ENCODE measurements around the gene TMED8. TPM values are rescaled to one million over a fixed set of nuclear protein-coding genes. Genes with fewer than 3 reads are reported as not detected.

The TMED8 gene
- total and polyA plus RNA-seq, 2 of the 13 experiments (the other 11 are each of a cell fraction or from before 2014, with no cell fraction given), result 6.0 to 11.7 TPM

DNA sequence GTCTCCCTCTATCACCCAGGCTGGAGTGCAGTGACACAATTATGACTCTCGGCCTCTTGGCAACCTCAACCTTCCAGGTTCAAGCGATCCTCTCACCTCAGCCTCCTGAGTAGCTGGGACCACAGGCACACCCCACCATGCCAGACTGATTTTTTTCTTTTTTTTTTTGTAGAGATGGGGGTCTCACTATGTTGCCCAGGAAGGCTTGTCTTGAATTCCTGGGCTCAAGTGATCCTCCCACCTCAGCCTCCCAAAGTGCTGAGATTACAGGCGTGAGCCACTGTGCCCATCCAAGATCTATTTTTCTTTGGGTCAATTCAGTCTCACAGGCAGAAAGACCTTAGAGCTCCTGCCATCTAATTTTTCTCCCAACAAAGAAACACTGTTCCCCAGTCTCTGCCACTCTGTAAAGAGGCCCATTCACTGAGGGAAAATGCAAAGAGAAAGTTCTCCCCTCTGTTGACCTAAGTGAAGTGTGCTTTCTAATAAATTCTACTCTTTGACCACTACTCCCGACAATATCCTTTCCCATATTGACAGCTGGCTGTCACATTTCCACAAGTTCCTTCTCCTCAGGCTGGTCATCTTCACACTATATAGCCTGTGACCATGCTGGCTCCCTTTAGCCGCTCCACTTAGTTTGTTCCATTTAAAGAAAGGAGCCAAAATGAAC lies 23.3 kb downstream of the TMED8 start (continued):
- TF ChIP-seq, protein P1, sequence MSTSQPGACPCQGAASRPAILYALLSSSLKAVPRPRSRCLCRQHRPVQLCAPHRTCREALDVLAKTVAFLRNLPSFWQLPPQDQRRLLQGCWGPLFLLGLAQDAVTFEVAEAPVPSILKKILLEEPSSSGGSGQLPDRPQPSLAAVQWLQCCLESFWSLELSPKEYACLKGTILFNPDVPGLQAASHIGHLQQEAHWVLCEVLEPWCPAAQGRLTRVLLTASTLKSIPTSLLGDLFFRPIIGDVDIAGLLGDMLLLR (CRISPR knock-in tag; IDR thresholded peaks at IDR 0.05), result no peak
- TF ChIP-seq SAP130 (CRISPR knock-in tag; IDR thresholded peaks at IDR 0.05; ENCODE audit: low read depth) (peak; percentile 82), ZNF530 (CRISPR knock-in tag; IDR thresholded peaks at IDR 0.05; ENCODE audit: low read depth) (no peak), PPARG (CRISPR knock-in tag; conservative IDR thresholded peaks at IDR 0.05) (no peak), KMT2A (CRISPR knock-in tag; IDR thresholded peaks at IDR 0.05) (no peak), TGIF2 (CRISPR knock-in tag; IDR thresholded peaks at IDR 0.05) (peak; percentile 82; the same call in 1 of the 2 replicates), HOXA3 (CRISPR knock-in tag; IDR thresholded peaks at IDR 0.05) (no peak), SOX6 (IDR thresholded peaks at IDR 0.05) (no peak), SOX6 (CRISPR knock-in tag; IDR thresholded peaks at IDR 0.05) (peak; percentile 47), ZNF121 (CRISPR knock-in tag; IDR thresholded peaks at IDR 0.05) (peak; percentile 71), ZNF12 (CRISPR knock-in tag; IDR thresholded peaks at IDR 0.05) (no peak), FOXA1 (IDR thresholded peaks at IDR 0.05) (no peak), FOXA1 (CRISPR knock-in tag; IDR thresholded peaks at IDR 0.05) (peak; percentile 70), FOXK2 (IDR thresholded peaks at IDR 0.05) (peak; percentile 38; the same call in 1 of the 2 replicates), HDAC2 (CRISPR knock-in tag; IDR thresholded peaks at IDR 0.05) (peak; percentile 65; the same call in 1 of the 2 replicates), ERF (CRISPR knock-in tag; IDR thresholded peaks at IDR 0.05) (0 out of 2 replicates have a peak, but pooled peaks have one; percentile 40), HNF4A (CRISPR knock-in tag; IDR thresholded peaks at IDR 0.05) (peak; percentile 58), EZH2 (conservative IDR thresholded peaks at IDR 0.05; ENCODE audit: low read depth, low read length) (no peak), FOXA3 (CRISPR knock-in tag; IDR thresholded peaks at IDR 0.05) (peak; percentile 71), ZMYM2 (CRISPR knock-in tag; IDR thresholded peaks at IDR 0.05) (0 out of 2 replicates have a peak, but pooled peaks have one; percentile 24), ASH2L (IDR thresholded peaks at IDR 0.05; ENCODE audit: insufficient read length, low read depth, low read length) (peak; percentile 33), ZSCAN29 (CRISPR knock-in tag; conservative IDR thresholded peaks at IDR 0.05) (no peak), ZNF776 (CRISPR knock-in tag; IDR thresholded peaks at IDR 0.05) (no peak), TCF7 (IDR thresholded peaks at IDR 0.05; ENCODE audit: low read depth) (no peak), ZBTB42 (CRISPR knock-in tag; IDR thresholded peaks at IDR 0.05) (no peak), ISL2 (CRISPR knock-in tag; IDR thresholded peaks at IDR 0.05) (0 out of 2 replicates have a peak, but pooled peaks have one; percentile 45), MTF1 (CRISPR knock-in tag; IDR thresholded peaks at IDR 0.05) (no peak)
- TF ChIP-seq, protein P2, sequence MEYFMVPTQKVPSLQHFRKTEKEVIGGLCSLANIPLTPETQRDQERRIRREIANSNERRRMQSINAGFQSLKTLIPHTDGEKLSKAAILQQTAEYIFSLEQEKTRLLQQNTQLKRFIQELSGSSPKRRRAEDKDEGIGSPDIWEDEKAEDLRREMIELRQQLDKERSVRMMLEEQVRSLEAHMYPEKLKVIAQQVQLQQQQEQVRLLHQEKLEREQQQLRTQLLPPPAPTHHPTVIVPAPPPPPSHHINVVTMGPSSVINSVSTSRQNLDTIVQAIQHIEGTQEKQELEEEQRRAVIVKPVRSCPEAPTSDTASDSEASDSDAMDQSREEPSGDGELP (IDR thresholded peaks at IDR 0.05; ENCODE audit: borderline replicate concordance, low read depth), result peak; percentile 83
- TF ChIP-seq, protein P3, sequence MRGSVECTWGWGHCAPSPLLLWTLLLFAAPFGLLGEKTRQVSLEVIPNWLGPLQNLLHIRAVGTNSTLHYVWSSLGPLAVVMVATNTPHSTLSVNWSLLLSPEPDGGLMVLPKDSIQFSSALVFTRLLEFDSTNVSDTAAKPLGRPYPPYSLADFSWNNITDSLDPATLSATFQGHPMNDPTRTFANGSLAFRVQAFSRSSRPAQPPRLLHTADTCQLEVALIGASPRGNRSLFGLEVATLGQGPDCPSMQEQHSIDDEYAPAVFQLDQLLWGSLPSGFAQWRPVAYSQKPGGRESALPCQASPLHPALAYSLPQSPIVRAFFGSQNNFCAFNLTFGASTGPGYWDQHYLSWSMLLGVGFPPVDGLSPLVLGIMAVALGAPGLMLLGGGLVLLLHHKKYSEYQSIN (CRISPR knock-in tag; IDR thresholded peaks at IDR 0.05; ENCODE audit: borderline replicate concordance), result no peak
- TF ChIP-seq, protein P4, sequence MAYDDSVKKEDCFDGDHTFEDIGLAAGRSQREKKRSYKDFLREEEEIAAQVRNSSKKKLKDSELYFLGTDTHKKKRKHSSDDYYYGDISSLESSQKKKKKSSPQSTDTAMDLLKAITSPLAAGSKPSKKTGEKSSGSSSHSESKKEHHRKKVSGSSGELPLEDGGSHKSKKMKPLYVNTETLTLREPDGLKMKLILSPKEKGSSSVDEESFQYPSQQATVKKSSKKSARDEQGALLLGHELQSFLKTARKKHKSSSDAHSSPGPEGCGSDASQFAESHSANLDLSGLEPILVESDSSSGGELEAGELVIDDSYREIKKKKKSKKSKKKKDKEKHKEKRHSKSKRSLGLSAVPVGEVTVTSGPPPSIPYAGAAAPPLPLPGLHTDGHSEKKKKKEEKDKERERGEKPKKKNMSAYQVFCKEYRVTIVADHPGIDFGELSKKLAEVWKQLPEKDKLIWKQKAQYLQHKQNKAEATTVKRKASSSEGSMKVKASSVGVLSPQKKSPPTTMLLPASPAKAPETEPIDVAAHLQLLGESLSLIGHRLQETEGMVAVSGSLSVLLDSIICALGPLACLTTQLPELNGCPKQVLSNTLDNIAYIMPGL (CRISPR knock-in tag; IDR thresholded peaks at IDR 0.05; ENCODE audit: borderline replicate concordance in 1 of 2, low read depth in 1 of 2), result no peak
